CD4-positive, alpha-beta T cell treated with Interleukin-12 subunit alpha and Interleukin-12 subunit beta, for 1 hour (primary cell): ENCODE data around the gene TAGLN.
A peak's percentile ranks its signal among the peaks of the same experiment; 100 is the strongest.

Experiments
- DNase-seq: peaks from one replicate; pipeline ENCODE4 v3.0.0-alpha.2; 2020

Gene TAGLN

DNA sequence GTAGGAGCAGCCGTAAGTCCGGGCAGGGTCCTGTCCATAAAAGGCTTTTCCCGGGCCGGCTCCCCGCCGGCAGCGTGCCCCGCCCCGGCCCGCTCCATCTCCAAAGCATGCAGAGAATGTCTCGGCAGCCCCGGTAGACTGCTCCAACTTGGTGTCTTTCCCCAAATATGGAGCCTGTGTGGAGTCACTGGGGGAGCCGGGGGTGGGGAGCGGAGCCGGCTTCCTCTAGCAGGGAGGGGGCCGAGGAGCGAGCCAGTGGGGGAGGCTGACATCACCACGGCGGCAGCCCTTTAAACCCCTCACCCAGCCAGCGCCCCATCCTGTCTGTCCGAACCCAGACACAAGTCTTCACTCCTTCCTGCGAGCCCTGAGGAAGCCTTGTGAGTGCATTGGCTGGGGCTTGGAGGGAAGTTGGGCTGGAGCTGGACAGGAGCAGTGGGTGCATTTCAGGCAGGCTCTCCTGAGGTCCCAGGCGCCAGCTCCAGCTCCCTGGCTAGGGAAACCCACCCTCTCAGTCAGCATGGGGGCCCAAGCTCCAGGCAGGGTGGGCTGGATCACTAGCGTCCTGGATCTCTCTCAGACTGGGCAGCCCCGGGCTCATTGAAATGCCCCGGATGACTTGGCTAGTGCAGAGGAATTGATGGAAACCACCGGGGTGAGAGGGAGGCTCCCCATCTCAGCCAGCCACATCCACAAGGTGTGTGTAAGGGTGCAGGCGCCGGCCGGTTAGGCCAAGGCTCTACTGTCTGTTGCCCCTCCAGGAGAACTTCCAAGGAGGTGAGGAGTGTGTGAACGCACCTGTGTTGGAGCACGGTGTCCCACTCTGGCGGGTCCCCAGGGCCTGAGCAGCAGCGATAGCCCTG lies at the start of gene TAGLN:
TAGLN (plus strand) TSS at position 318 of the 863 bp plus-strand sequence. CDS start 3,644 bp downstream, outside the sequence.
- DNase-seq: no peak

DNA sequence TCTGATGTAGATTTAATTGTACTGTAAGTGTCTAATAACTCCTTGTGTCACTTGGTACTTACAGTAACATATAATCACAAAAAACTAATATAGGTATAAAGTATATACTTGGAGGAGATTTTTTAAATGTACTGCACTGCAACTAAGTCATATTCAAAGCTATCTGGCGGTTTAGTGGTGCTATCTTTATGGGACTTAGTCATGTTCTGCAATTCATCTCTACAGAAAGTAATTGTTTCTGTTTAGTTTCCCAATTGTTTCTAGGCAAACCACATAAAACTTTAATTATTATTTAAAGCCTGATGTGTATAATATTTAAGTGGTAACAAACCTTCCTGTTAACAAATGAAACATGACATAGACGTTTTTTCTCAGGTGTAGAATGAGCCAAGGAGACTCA lies 47.1 kb upstream of the TAGLN start:
- no peak for DNase-seq

DNA sequence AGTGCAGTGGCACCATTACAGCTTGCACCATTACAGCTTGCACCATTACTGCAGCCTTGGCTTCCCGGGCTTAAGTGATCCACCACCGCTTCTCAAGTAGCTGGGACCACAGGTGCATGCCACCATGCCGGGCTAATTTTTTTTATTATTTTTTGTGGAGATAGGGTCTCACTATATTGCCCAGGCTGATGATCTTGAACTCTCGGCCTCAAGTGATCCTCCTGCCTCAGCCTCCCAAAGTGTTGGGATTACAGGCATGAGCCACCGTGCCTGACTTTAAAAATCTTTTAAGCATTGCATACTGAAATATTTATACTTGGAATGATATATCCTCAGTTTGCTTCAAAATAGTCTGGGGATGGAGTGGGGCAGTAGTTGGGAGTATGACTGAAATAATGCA lies 44.7 kb upstream of the TAGLN start:
- DNase-seq: no peak

DNA sequence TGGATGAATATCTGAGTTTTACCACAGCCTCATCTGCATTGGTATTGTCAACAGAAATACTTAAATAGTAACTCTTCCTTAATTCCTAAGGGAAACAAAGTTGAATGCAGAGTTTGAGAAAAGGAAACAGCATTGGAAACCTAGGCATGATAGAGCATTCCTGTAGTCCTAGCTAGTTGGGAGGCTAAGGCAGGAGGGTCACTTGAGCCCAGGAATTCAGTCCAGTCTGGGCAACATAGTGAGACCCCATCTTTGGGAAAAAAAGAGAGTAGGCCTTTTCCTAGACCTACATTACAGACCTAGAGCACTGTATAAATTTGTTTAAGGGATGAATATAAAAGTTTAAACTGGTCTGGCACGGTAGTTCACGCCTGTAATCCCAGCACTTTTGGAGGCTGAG lies 41.7 kb upstream of the TAGLN start:
- DNase-seq: no peak

DNA sequence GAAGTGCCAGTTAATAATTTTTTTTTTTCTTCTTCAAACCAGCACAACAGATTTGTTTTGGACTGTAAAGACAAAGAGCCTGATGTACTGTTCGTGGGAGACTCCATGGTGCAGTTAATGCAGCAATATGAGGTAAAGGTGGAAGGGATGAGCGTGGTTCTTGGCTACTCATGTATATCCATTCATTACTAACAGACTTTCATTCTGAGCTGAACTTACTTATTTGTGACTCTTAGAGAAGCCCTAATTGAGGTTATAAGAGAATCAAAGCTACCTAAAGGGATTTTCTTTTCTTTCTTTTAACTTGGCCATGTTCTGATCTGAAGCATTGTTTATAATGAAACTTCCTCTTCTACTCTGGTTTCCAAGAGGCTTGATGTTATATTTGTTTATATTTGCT lies 39.3 kb upstream of the TAGLN start:
- DNase-seq: no peak

DNA sequence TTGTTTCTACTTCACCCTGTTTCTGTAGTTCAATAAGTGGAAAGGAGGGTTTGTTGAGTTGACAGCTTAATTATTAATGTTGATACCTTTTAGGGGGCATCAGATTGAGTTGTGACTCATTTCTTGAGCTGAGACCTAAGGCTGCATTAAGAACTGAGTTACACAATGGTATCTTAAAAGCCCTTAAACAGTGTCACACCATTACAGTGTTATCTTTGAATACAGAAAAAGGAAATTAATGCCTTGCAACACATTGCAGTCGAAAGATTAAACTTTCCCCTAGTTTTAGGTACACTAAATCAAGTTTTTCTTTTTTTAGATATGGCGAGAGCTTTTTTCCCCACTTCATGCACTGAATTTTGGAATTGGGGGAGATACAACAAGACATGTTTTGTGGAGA lies 38.3 kb upstream of the TAGLN start:
- DNase-seq: no peak

DNA sequence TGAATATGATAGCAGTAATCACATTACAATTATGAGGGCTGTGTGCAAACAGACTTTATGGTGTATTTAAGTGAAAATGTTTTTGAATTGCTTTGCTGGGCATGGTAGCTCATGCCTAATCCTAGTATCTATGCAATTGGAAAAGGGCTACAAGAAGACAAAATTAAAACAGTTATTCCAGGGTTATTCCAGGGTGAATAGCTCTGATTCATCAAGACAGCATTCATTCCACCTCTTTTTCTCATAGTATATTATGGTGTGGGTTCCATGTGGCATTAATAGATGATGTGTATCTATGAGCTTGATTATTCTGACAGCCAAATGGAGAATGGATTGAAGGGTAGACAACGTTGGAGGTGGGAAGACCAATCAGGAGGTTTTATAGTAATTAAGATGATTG lies 32.7 kb upstream of the TAGLN start:
- DNase-seq: no peak

DNA sequence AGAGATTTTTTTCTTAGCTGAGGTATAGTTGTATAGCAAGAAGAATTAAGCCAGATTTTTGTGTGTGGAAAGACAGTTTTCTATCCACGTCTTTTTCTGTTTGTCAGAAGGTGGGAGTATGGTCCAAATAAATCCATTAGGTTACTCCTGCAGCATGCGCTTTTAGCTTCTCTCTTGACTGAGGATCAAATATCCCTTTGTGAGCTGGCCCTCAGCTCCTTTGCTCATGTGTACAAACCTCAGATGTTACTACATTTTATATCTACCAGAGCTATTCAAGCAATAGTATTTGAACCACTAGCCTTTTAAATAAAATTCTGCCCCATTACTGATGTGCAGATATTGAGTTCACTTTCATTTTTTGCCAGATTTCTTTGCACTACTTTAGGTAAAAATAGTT lies 29.4 kb upstream of the TAGLN start:
- no peak for DNase-seq

DNA sequence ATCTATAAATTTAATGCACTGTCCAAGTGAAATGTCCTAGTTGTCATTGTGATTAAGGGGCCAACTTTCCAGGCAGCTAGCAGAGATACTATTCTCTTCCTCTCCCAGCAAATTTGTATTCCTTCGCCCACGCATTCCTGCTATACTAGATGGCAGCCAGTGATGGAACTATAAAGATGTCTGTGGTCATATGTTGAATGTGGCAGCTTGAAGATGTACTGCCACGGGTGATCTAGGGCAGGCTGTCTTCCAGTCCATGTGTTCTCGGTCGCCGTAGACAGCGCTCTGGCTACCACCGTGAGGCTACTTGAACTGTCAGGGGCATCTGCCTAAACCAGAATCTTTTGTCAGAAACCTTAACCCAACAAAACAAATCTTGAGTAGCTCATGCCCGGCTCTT lies 29.0 kb upstream of the TAGLN start:
- no peak for DNase-seq

DNA sequence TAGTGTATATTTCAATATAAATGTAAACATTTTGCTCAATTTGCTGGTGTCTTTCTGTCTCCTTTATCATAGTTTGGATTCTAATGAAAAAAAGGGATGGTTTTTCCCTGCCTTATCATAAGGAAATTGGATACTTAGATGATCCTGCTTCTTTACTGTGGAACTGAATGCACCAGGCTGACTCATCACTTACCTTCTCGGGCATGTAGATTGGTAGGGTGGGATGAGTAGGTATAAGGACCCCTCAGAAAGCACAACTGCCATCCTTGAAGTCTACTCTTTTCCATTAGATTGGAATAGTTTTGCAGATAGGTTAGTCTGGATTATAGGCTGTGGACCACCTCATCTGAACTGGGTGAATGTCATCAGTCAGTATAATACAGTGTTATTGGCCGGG lies 28.2 kb upstream of the TAGLN start:
- no peak for DNase-seq

DNA sequence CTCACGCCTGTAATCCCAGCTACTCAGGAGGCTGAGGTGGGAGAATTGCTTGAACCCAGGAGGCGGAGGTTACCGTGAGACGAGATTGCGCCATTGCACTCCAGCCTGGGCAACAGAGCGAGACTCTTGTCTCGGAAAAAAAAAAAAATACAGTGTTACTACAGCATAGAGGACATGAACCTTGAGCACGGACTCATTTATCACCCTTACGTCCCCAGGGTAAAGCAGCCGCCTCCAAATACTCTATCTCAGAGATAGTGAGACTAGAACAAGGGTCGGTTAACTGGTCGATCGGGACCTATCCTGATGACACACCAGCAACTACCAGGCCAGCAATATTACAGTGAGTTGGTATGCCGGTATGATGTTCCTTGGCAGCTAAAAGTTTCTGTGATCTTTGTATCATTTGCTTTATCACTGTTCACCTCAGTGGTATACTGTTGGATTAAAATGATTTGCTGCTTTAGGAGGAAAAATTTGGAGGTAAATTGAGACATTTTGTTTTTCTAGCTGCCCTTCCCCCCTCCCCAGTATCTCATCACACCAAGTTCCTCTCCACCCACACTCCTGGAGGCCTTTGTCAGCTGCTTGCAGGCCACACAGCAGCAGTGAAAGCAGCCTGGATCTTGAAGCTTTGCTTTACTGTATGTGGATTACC lies 27.6 kb upstream of the TAGLN start:
- DNase-seq: no peak

DNA sequence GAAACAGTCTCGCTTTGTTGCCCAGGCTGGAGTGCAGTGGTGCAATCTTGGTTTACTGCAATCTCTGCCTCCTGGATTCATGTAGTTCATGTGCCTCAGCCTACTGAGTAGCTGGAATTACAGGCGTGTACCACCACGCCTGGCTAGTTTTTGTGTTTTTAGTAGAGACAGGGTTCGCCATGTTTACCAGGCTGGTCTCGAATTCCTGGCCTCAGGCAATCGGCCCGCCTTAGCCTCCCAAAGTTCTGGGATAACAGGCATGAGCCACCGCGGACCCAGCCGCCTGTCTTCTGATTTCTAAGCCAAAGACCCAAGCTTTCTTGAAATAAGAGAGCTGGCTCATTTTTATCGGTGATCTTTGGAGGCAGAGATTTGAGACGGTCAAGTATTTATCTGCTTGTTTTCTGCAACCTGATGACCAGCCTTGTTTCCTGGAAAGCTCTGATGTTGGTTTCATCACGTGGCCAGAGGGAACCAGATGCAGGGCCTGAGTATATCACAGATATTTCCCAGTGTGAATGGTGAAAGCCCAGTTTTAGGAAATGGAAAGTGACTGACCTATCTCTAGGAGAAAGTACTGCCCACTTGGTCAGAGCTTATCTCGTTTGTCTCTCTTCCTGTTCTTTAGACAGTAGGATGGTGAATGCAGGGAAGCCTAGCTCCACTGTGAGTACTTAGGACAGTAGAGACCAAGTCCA lies 26.3 kb upstream of the TAGLN start:
- no peak for DNase-seq

DNA sequence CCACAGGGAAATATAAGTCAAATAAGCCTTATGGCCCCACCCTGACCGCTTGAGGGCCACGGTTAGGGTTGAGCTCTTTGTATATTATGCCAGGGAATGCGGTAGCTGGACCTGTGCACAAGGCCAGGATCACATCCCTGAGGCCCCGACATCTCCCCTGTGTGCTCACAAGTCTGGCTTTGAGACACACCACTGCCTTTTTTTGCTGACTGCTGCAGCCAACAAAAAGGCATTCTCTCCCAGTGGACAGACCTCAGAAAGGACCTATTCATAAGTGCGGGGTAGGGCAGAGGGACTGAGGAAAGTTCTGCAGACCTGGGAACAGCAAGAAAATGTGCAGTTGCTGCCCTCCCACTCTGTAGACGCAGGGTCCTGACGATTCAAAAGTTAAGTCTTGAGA lies 24.1 kb upstream of the TAGLN start:
- DNase-seq: no peak

DNA sequence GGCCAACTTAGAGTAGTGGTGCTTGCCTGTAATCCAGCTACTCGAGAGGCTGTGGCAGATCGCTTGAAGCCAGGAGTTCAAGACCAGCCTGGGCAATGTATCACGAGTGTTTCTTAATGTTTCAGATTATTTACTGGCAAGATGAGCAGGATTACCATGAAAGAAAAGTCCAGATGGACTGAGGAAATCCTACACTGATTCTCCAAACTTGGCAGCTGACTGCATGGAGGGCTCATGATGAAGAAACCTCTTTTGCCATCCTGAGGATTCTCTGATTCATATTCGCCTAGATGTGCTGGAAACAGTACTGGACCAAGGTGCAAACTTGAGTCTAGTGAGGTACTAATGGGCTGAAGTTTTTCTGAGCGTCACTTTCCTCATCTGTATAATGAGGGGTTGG lies 23.4 kb upstream of the TAGLN start:
- no peak for DNase-seq

DNA sequence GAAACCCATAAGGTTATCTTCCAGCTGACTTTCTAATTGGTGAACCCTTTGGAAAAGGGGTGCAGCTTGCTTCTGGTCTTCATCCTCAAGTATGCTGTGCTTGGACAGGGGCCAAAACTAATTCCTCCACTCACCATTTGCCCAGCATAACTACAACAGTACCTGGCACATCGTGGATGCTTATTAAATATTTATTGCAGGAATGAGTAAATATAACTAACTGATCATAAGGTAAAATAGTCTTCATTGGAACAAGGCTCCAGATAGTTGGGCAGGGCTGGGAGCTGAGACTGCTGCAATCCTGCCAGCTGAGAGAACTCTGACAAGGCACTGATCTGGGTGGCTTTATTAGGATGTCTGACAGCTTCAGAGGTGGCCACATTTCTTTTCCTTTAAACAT lies 23.0 kb upstream of the TAGLN start:
- no peak for DNase-seq

DNA sequence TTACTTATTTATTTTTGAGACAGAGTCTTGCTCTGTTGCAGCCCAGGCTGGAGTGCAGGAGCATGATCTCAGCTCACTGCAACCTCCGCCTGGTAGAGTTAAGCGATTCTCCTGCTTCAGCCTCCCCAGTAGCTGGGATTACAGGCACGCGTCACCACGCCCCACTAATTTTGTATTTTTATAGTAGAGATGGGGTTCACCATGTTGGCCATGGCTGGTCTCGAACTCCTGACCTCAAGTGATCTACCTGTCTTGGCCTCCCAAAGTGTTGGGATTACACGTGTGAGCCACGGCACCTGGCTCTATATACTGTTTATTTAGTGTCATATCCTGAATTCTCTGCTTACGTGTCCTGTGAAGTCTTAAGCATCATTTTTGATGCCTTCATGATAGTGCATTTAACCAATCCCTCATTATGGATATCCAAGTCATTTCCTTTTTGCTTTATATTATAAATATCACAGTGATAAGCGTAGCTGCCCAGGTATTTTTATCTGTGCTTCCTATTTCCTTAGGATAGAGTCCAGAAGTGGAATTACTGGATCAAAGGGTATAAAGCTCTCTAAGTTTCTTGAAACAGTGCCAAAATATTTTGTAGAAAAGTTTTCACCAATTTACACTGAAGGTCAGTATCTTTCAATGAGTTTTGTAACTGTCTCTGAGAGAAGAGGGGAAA lies 21.5 kb upstream of the TAGLN start:
- DNase-seq: no peak

DNA sequence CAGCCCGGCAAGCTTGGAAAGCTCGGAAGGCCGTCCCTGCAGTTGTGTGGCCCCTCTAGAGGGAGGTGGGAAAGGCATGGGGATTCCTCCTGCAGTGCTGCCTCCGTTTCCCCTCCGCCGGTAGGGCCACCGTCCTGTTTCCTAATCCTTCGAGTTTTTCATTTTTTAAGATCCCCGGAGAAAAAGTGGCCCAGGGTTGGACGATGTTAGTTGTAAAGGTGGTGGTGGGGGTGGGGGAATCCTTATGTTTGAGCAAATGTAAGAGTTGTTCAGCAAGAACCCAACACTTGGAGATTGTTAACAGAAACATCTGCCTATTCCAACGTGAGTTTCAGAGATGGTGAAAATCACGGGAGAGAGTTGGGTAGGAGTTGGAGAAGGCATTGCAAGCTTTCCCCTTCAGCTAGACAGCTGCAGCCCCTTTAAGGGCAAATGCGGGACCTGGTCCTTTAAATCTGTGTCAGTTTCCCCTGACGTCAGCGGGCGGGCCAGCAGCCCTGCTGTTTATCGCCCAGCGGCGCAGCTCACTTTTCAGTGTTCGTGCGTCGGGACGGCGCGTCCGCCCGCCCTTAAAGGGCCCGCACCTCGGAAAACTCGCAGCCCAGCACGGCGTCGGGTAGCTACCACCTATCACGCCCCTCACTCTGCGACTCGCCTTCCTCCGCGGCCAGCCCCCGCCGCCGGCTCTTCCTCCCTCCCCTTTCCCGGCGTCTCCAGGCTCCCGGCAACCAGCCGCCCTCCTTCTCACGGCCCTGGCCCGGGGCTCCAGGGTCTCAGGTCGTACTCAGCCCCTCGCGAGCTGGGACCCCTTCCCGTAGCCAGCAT lies 20.7 kb upstream of the TAGLN start, which contains the start of gene SIDT2:
SIDT2 (plus strand) TSS at position 534 of the 825 bp plus-strand sequence. CDS start 521 bp downstream, outside the sequence.
- peak; percentile 90 for DNase-seq

DNA sequence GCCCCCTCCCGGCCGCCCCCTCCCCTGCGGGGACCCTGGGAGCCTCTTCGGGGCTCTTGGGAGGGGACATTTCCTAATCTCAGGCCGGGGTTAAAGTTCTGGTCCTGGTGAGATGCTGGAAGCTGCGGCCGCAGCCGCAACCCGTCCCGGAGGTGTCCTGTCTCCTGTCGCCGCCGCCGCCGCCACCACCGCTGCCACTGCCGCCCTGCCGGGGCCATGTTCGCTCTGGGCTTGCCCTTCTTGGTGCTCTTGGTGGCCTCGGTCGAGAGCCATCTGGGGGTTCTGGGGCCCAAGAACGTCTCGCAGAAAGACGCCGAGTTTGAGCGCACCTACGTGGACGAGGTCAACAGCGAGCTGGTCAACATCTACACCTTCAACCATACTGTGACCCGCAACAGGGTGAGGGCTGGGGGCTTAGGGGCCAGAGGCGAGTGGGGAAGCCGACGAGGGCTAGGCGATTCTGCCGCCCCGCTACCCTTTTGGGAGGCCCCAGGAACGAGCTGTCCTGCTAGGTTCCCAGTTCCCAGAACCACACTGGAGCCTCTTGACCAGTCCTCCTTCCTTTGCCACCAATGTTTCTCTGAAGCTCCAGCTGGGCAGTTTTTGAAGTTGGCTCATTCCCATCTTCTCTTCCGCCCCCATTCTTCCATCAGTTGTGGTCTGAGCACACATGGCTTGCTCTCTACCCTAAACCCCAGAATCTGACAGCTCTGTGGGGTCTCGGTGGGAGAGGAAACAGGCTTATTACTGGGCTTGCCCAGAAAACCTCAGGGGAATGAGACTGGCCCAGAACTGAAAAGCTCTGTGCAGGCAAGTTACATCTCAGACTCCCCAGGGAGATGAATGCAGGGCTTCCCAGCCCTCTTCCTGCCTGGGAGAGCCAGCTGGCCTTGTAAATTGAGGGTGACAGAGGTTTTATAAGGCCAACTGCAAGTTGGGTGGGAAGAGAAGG lies 19.8 kb upstream of the TAGLN start:
- peak; percentile 59 for DNase-seq

DNA sequence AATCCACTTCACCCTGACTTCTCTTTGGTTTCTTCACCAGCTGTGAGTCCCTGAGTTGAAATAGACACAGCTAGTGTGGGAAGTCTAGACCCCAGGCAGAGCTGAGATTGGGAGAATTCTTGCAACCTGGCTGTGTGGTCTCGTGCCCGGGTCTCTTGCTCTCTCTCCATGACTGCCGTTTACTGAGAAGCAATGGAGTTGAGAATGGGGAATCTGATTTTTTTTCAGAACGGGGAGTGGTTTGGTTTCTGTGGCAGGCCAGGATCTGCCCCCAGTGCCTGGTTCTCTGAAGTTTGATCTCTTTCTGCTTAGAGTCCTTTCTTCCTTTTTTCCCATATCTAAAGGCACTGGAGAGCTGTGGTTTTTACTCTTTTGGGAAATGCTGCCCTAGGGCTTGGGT lies 19.1 kb upstream of the TAGLN start:
- no peak for DNase-seq

DNA sequence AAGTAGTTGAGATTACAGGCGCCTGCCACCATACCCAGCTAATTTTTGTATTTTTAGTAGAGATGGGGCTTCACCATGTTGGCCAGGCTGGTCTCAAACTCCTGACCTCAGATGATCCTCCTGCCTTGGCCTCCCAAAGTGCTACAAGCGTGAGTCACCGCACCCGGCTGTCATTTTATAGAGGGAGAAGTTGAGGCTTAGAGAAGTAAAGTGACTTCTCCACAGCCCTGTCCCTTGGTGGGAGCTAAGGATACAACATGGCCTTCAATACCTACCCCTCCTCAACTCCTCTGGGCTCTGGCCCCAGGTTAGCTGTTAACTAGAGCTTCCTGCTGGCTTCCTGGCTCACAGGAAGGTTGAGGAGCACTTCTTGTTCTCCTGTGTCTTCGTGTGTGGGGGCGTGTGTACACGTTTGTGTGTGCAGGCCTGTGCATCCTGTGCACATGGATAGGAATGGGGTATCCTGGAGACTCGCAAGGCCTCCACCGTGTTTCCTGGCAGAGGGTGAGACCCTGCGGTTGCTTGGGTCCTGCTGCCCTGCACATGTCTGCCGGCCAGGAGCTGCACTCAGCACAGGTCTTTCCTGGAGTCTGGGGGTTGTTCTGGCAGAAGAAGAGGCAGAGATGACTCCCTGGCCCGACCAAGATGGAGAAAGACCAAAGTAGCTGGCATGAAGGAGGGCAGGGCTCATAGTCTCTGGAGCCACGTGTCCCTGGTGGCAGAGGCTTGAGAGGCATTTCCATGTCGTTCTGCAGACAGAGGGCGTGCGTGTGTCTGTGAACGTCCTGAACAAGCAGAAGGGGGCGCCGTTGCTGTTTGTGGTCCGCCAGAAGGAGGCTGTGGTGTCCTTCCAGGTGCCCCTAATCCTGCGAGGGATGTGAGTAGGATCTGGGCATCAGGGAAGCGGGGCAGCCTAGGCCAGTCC lies 18.2 kb upstream of the TAGLN start:
- peak; percentile 68 for DNase-seq
